C4-2B (cell line): ENCODE data around the gene CDKN2AIP.

Experiments
- ZFX ChIP-seq: fragments of 450-650 bp; IDR thresholded peaks from 2 replicates; pipeline ENCODE4 v1.6.1; 2017
- TF ChIP-seq, protein P1 (sequence below): fragments of 450-650 bp; conservative IDR thresholded peaks from 2 replicates; pipeline ENCODE4 v1.5.1; 2017; ENCODE audit warnings: mild to moderate bottlenecking

DNA sequence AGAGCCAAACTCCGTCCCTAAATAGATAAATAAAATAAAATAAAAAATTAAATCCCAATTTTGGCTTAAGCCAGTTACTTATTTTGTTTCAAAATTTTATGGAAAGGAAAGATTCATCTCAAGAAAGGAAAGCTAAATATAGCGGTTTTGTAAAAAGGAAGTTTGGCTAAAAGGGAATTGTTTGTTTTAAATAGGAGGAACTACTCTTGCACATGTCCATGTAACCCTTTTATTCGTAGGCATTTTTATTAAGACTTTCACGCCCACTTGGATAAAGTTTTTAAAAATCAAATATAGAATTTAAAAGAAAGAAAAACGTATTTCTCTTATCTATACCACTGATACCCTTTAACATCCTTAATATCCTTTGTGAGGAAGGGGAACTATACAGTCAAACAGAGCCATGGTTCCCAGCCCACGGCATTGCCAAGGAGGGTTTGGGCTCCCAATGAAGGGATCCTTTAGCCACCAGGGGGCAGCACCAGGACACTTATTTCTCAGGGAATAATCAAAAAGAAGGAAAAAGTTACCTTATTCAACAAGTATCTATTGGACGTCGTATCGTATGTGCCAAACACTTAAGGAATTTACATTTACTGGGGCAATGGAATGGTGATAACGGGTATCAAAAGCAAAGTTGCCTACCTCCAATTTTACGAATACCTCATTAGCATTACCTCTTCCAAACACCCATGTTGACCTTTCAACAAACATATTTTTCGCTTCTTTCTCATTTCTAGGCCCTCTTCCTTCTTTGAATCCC is 27.7 kb downstream of the CDKN2AIP start:
- TF ChIP-seq, protein P1, sequence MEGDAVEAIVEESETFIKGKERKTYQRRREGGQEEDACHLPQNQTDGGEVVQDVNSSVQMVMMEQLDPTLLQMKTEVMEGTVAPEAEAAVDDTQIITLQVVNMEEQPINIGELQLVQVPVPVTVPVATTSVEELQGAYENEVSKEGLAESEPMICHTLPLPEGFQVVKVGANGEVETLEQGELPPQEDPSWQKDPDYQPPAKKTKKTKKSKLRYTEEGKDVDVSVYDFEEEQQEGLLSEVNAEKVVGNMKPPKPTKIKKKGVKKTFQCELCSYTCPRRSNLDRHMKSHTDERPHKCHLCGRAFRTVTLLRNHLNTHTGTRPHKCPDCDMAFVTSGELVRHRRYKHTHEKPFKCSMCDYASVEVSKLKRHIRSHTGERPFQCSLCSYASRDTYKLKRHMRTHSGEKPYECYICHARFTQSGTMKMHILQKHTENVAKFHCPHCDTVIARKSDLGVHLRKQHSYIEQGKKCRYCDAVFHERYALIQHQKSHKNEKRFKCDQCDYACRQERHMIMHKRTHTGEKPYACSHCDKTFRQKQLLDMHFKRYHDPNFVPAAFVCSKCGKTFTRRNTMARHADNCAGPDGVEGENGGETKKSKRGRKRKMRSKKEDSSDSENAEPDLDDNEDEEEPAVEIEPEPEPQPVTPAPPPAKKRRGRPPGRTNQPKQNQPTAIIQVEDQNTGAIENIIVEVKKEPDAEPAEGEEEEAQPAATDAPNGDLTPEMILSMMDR = peak; percentile 84
- no peak for TF ChIP-seq ZFX
